WTC11 (cell line): Measurements from ENCODE around the gene NR1I3. TPM values are rescaled to one million over a fixed set of nuclear protein-coding genes. Genes with fewer than 3 reads are reported as not detected.

ENCODE experiments used
- ATAC-seq: fragments of 200-7000 bp; cut with Tn5 transposase; 2 replicates; pipeline ENCODE4 v1.10.0; 2021; ENCODE audit warnings: mild to moderate bottlenecking, moderate library complexity
- CTCF ChIA-PET: fragments of 300-600 bp; sonication (Branson Sonifier 250); formaldehyde crosslinking; loops from one replicate; lab custom pipeline; 2021; ENCODE audit warnings: antibody characterized with exemption; lab: Charles Lee
- POLR2A ChIA-PET: fragments of 350-600 bp; sonication (Branson Sonifier 250); formaldehyde crosslinking; loops from one replicate; lab custom pipeline; 2021; ENCODE audit warnings: antibody characterized with exemption; lab: Charles Lee
- DNase-seq: peaks from one replicate; pipeline ENCODE4 v3.0.0; 2021; ENCODE audit warnings: low spot score
- H3K27ac Mint-ChIP-seq: 2 replicates; pipeline ENCODE4 v1.8.0; 2021; ENCODE audit warnings: mixed read lengths
- H3K27me3 Mint-ChIP-seq: 2 replicates; pipeline ENCODE4 v1.8.0; 2021; ENCODE audit warnings: low read depth, mild to moderate bottlenecking, moderate library complexity, mixed read lengths
- H3K36me3 Mint-ChIP-seq: 2 replicates; pipeline ENCODE4 v1.8.0; 2021; ENCODE audit warnings: mixed read lengths
- H3K4me1 Mint-ChIP-seq: 2 replicates; pipeline ENCODE4 v1.8.0; 2022; ENCODE audit warnings: mixed read lengths
- H3K4me3 Mint-ChIP-seq: 2 replicates; pipeline ENCODE4 v1.8.0; 2021; ENCODE audit warnings: mild to moderate bottlenecking, moderate library complexity, mixed read lengths
- H3K9me3 Mint-ChIP-seq: 2 replicates; pipeline ENCODE4 v1.8.0; 2021; ENCODE audit warnings: mixed read lengths
- AFF4 ChIP-seq: sonication (generic); formaldehyde crosslinking; IDR thresholded peaks from 2 replicates; pipeline ENCODE4 v1.8.1; 2023; ENCODE audit warnings: mild to moderate bottlenecking, missing genetic modification reagents, borderline replicate concordance
- CBFB ChIP-seq: sonication (generic); formaldehyde crosslinking; IDR thresholded peaks from 2 replicates; pipeline ENCODE4 v1.8.1; 2022; ENCODE audit warnings: mild to moderate bottlenecking, low read depth, missing genetic modification reagents
- CREM ChIP-seq: sonication (generic); formaldehyde crosslinking; IDR thresholded peaks from 2 replicates; pipeline ENCODE4 v1.8.1; 2022; ENCODE audit warnings: mild to moderate bottlenecking, missing genetic modification reagents, moderate library complexity
- ERG ChIP-seq: fragments of 250-450 bp; sonication (Bioruptor Pico); IDR thresholded peaks from 2 replicates; pipeline ENCODE4 v1.8.0; 2021; ENCODE audit warnings: mild to moderate bottlenecking
- IRF2 ChIP-seq: sonication (generic); formaldehyde crosslinking; IDR thresholded peaks from 2 replicates; pipeline ENCODE4 v1.8.0; 2022; ENCODE audit warnings: low read depth, missing genetic modification reagents, borderline replicate concordance
- KAT7 ChIP-seq: sonication (generic); formaldehyde crosslinking; IDR thresholded peaks from 2 replicates; pipeline ENCODE4 v1.8.1; 2023; ENCODE audit warnings: missing genetic modification reagents, mild to moderate bottlenecking, borderline replicate concordance
- MXD4 ChIP-seq: fragments of 250-450 bp; sonication (Bioruptor Pico); IDR thresholded peaks from 2 replicates; pipeline ENCODE4 v1.8.0; 2021; ENCODE audit warnings: mild to moderate bottlenecking, moderate library complexity, borderline replicate concordance
- NFYB ChIP-seq: sonication (generic); formaldehyde crosslinking; conservative IDR thresholded peaks from 2 replicates; pipeline ENCODE4 v1.8.0; 2022; ENCODE audit warnings: low read depth, missing genetic modification reagents
- OVOL2 ChIP-seq: fragments of 250-450 bp; sonication (Bioruptor Pico); IDR thresholded peaks from 2 replicates; pipeline ENCODE4 v1.9.0; 2021; ENCODE audit warnings: mild to moderate bottlenecking, borderline replicate concordance
- STAT6 ChIP-seq: sonication (generic); formaldehyde crosslinking; conservative IDR thresholded peaks from 2 replicates; pipeline ENCODE4 v1.8.1; 2023; ENCODE audit warnings: mild to moderate bottlenecking, low read depth, missing genetic modification reagents, moderate library complexity
- TCF7 ChIP-seq: sonication (generic); formaldehyde crosslinking; IDR thresholded peaks from 2 replicates; pipeline ENCODE4 v1.8.0; 2022; ENCODE audit warnings: mild to moderate bottlenecking, low read depth, missing genetic modification reagents, moderate library complexity
- ZBTB21 ChIP-seq: sonication (generic); formaldehyde crosslinking; IDR thresholded peaks from 2 replicates; pipeline ENCODE4 v1.8.1; 2023; ENCODE audit warnings: mild to moderate bottlenecking, missing genetic modification reagents, borderline replicate concordance
- total RNA-seq: library from RNA; stranded (reverse); gene quantifications from 3 replicates; pipeline ENCODE4 v1.2.3, GENCODE V29; 2021
- TF ChIP-seq, protein P1 (sequence below): fragments of 250-450 bp; sonication (Bioruptor Pico); IDR thresholded peaks from 2 replicates; pipeline ENCODE4 v2.1.2; 2022; ENCODE audit warnings: mild to moderate bottlenecking, moderate library complexity
- TF ChIP-seq, protein P2 (sequence below): fragments of 250-450 bp; sonication (Bioruptor Pico); IDR thresholded peaks from 2 replicates; pipeline ENCODE4 v1.9.0; 2021; ENCODE audit warnings: moderate library complexity, mild to moderate bottlenecking, inconsistent platforms, borderline replicate concordance
- TF ChIP-seq, protein P3 (sequence below): sonication (generic); formaldehyde crosslinking; IDR thresholded peaks from 2 replicates; pipeline ENCODE4 v1.8.0; 2022; ENCODE audit warnings: mild to moderate bottlenecking, missing genetic modification reagents
- TF ChIP-seq, protein P4 (sequence below): sonication (generic); formaldehyde crosslinking; IDR thresholded peaks from 2 replicates; pipeline ENCODE4 v1.8.1; 2023; ENCODE audit warnings: mild to moderate bottlenecking, missing genetic modification reagents

Gene NR1I3
- total RNA-seq, 1 experiment from 2014 or later = not detected

DNA sequence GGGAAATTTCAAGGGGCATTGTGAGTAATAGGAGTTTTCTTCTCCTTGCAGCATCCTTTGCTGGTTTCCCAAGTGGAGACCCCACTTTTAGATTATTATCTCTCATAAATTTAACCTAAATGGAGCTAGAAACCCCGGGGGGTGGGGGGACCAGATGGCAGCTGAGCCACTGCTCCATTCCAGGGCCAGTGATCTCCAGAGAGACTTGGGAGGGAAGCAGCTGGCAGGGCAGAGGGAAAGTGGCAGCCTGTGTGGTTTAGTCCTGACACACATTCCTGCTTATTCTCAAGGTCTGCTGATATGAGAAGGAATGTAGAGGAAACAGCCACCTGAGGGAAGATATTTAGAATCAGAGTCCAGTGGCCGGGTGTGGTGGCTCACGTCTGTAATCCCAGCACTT, 36.9 kb upstream of the NR1I3 start (continued):
- TF ChIP-seq KAT7 (CRISPR knock-in tag) (no peak), NFYB (CRISPR knock-in tag) (no peak), ERG (CRISPR knock-in tag) (no peak), ZBTB21 (no peak), STAT6 (no peak)
- TF ChIP-seq, protein P1, sequence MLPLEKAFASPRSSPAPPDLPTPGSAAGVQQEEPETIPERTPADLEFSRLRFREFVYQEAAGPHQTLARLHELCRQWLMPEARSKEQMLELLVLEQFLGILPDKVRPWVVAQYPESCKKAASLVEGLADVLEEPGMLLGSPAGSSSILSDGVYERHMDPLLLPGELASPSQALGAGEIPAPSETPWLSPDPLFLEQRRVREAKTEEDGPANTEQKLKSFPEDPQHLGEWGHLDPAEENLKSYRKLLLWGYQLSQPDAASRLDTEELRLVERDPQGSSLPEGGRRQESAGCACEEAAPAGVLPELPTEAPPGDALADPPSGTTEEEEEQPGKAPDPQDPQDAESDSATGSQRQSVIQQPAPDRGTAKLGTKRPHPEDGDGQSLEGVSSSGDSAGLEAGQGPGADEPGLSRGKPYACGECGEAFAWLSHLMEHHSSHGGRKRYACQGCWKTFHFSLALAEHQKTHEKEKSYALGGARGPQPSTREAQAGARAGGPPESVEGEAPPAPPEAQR = no peak

DNA sequence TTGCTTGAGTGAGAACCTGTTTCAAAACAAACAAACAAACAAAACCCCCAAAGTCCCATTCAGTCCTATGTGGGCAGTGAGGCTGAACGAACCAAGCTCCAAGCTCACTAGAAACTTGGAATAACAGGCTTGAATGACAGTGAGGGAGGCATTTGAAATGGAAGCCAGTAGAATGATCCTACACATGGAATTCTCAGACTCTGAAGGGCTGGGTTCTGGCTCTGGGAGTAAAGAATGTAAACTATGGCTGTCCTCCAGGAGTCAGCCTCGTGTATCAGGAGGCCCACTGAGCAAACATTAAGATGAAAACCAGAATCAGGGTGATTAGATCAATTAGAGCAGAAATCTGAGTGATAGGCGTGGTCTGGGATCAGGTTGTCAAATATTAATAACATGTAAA, 35.4 kb upstream of the NR1I3 start:
- H3K4me3 Mint-ChIP-seq = no peak overlapping the region
- CTCF ChIA-PET = interaction anchor here (1.1 kb wide), 1 partner anchor 15 kb away, joined by 7 read pairs; the partner anchor contains the start of gene PCP4L1
- DNase-seq (no peak), ATAC-seq (no peak)
- peaks cover 5% of the 10 kb centered on the region for H3K27me3 Mint-ChIP-seq
- POLR2A ChIA-PET = no interaction called here
- no peaks in the 10 kb centered on the region for H3K9me3 Mint-ChIP-seq
- H3K4me1 Mint-ChIP-seq = no peaks in the 10 kb centered on the region
- TF ChIP-seq AFF4 (CRISPR knock-in tag) = no peak
- no peak overlapping the region for H3K27ac Mint-ChIP-seq
- no peaks in the 10 kb centered on the region for H3K36me3 Mint-ChIP-seq

DNA sequence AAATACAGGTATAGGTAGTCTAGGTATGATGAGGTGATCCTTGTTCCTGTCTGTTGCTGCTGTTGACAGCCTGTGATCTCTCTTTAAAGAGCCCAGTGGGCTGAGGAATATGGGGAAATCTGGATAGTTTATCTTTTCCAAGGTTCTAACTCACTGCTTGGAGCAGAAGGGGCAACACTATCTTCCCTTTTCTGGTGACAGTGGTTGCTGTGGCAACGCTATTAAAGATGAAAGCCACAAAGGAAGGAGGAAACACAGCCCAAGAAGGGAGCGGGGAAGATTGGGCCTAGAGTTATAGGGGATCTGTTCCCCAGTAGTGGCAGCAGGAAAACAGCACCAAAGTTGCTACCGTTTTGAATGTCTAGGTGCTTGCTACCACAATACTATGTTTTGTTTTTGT, 29.3 kb upstream of the NR1I3 start:
- ChIA-PET POLR2A (no interaction called here), CTCF (interaction anchor here (0.7 to 3.3 kb wide), 3 partner anchors 39 to 90 kb away, joined by 3 to 18 read pairs (median 7); partner anchors contain the start of gene TOMM40L)
- no peaks in the 10 kb centered on the region for H3K36me3 Mint-ChIP-seq
- peak; percentile 32; the same call in 1 of the 2 replicates for ATAC-seq
- DNase-seq = no peak
- H3K9me3 Mint-ChIP-seq = no peaks in the 10 kb centered on the region
- peaks cover 12% of the 10 kb centered on the region for H3K4me1 Mint-ChIP-seq
- H3K27ac Mint-ChIP-seq = peak overlapping the region; percentile 84
- no peak overlapping the region for H3K4me3 Mint-ChIP-seq
- TF ChIP-seq, protein P2, sequence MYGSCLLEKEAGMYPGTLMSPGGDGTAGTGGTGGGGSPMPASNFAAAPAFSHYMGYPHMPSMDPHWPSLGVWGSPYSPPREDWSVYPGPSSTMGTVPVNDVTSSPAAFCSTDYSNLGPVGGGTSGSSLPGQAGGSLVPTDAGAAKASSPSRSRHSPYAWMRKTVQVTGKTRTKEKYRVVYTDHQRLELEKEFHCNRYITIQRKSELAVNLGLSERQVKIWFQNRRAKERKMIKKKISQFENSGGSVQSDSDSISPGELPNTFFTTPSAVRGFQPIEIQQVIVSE = no peak
- TF ChIP-seq MXD4 (CRISPR knock-in tag) (no peak), CREM (no peak), CBFB (no peak), OVOL2 (no peak), ZBTB21 (no peak), IRF2 (no peak), TCF7 (CRISPR knock-in tag) (no peak), NFYB (CRISPR knock-in tag) (no peak)
- TF ChIP-seq, protein P3, sequence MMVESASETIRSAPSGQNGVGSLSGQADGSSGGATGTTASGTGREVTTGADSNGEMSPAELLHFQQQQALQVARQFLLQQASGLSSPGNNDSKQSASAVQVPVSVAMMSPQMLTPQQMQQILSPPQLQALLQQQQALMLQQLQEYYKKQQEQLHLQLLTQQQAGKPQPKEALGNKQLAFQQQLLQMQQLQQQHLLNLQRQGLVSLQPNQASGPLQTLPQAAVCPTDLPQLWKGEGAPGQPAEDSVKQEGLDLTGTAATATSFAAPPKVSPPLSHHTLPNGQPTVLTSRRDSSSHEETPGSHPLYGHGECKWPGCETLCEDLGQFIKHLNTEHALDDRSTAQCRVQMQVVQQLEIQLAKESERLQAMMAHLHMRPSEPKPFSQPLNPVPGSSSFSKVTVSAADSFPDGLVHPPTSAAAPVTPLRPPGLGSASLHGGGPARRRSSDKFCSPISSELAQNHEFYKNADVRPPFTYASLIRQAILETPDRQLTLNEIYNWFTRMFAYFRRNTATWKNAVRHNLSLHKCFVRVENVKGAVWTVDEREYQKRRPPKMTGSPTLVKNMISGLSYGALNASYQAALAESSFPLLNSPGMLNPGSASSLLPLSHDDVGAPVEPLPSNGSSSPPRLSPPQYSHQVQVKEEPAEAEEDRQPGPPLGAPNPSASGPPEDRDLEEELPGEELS (CRISPR knock-in tag) = no peak
- TF ChIP-seq, protein P4, sequence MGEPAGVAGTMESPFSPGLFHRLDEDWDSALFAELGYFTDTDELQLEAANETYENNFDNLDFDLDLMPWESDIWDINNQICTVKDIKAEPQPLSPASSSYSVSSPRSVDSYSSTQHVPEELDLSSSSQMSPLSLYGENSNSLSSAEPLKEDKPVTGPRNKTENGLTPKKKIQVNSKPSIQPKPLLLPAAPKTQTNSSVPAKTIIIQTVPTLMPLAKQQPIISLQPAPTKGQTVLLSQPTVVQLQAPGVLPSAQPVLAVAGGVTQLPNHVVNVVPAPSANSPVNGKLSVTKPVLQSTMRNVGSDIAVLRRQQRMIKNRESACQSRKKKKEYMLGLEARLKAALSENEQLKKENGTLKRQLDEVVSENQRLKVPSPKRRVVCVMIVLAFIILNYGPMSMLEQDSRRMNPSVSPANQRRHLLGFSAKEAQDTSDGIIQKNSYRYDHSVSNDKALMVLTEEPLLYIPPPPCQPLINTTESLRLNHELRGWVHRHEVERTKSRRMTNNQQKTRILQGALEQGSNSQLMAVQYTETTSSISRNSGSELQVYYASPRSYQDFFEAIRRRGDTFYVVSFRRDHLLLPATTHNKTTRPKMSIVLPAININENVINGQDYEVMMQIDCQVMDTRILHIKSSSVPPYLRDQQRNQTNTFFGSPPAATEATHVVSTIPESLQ = no peak
- TF ChIP-seq, protein P1 = no peak
- H3K27me3 Mint-ChIP-seq = peaks cover 14% of the 10 kb centered on the region
